K562 (cell line): ENCODE measurements around the gene HSD11B2.

ENCODE experiments used
- EZH2 ChIP-seq: IDR thresholded peaks from 2 replicates; pipeline ENCODE4 v1.6.1; 2012; ENCODE audit warnings: low read depth, mild to moderate bottlenecking, inconsistent platforms, low read length, borderline replicate concordance
- MAFG ChIP-seq: fragments of 450-650 bp; conservative IDR thresholded peaks from 2 replicates; pipeline ENCODE4 v1.6.1; 2016; ENCODE audit warnings: missing genetic modification characterization, missing compliant biosample characterization
- NR2C2 ChIP-seq, 2 experiments: fragments of 200-800 bp in 1 of 2; sonication (Bioruptor generic) in 1 of 2; sonication (generic) in 1 of 2; formaldehyde crosslinking in 1 of 2; IDR thresholded peaks; 2 replicates each; pipeline versions ENCODE4 v1.6.1 to v1.8.0; 2016 to 2022; ENCODE audit warnings: mild to moderate bottlenecking in 1 of 2, missing compliant biosample characterization in 1 of 2, missing genetic modification characterization in 1 of 2, missing genetic modification reagents in 1 of 2
- POLR2A ChIP-seq: fragments of 450-650 bp; conservative IDR thresholded peaks from 2 replicates; pipeline ENCODE4 v1.6.1; 2016
- POLR2AphosphoS5 ChIP-seq: IDR thresholded peaks from 2 replicates; pipeline ENCODE4 v1.6.1; 2011; ENCODE audit warnings: mild to moderate bottlenecking, low read depth, low read length, moderate library complexity; ENCODE audit not compliant: control insufficient read depth, insufficient read depth
- RFX5 ChIP-seq: IDR thresholded peaks from 2 replicates; pipeline ENCODE4 v1.6.1; 2011; ENCODE audit warnings: low read depth, mild to moderate bottlenecking, improper control_type of control experiment, low read length
- YY1 ChIP-seq, 3 experiments: IDR thresholded peaks; 2 replicates each; pipeline ENCODE4 v1.6.1; 2011; ENCODE audit warnings: low read length in 2 of 3, mild to moderate bottlenecking in 2 of 3, moderate library complexity in 2 of 3, borderline replicate concordance in 1 of 3, control low read depth in 1 of 3, low read depth in 1 of 3; ENCODE audit not compliant: insufficient read depth in 3 of 3, insufficient replicate concordance in 2 of 3, control insufficient read depth in 1 of 3, insufficient read length in 1 of 3; ENCODE audit errors: extremely low read depth in 1 of 3
- ZNF224 ChIP-seq: sonication (generic); formaldehyde crosslinking; IDR thresholded peaks from 2 replicates; pipeline ENCODE4 v1.8.0; 2022; ENCODE audit warnings: mild to moderate bottlenecking, missing genetic modification reagents
- ZNF408 ChIP-seq: fragments of 250-450 bp; sonication (Bioruptor Pico); IDR thresholded peaks from 2 replicates; pipeline ENCODE4 v1.4.0; 2020; ENCODE audit warnings: low read depth, mild to moderate bottlenecking, moderate library complexity
- ZNF766 ChIP-seq: fragments of 200-800 bp; sonication (Bioruptor generic); conservative IDR thresholded peaks from 2 replicates; pipeline ENCODE4 v1.6.1; 2016; ENCODE audit warnings: missing genetic modification characterization, missing compliant biosample characterization
- ZSCAN32 ChIP-seq: fragments of 450-650 bp; formaldehyde crosslinking; IDR thresholded peaks from 2 replicates; pipeline ENCODE4 v1.4.0; 2020; ENCODE audit warnings: mild to moderate bottlenecking, moderate library complexity
- TF ChIP-seq, protein P1 (sequence below): sonication (generic); formaldehyde crosslinking; IDR thresholded peaks from 2 replicates; pipeline ENCODE4 v1.9.0; 2022; ENCODE audit warnings: mild to moderate bottlenecking, missing genetic modification reagents
- TF ChIP-seq, protein P2 (sequence below), 2 experiments: fragments of 450-650 bp in 1 of 2; sonication (generic) in 1 of 2; formaldehyde crosslinking in 1 of 2; IDR thresholded peaks in 1 of 2; conservative IDR thresholded peaks in 1 of 2; 2 replicates each; pipeline versions ENCODE4 v1.6.1 to v1.8.1; 2016 to 2023; ENCODE audit warnings: mild to moderate bottlenecking in 2 of 2, moderate library complexity in 2 of 2, inconsistent platforms in 1 of 2, missing genetic modification reagents in 1 of 2

GRCh38 chr16:67395105-67395457 lies 35.8 kb upstream of the HSD11B2 start:
- TF ChIP-seq EZH2: no peak
- TF ChIP-seq ZSCAN32: no peak
- no peak for TF ChIP-seq ZNF408 (CRISPR knock-in tag)
- TF ChIP-seq POLR2A: no peak
- TF ChIP-seq RFX5: no peak
- TF ChIP-seq, protein P1, sequence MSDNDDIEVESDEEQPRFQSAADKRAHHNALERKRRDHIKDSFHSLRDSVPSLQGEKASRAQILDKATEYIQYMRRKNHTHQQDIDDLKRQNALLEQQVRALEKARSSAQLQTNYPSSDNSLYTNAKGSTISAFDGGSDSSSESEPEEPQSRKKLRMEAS: no peak
- TF ChIP-seq NR2C2 (CRISPR knock-in tag; IDR thresholded peaks at IDR 0.05): no peak
- no peak for TF ChIP-seq NR2C2 (tag; IDR thresholded peaks at IDR 0.05)
- no peak for TF ChIP-seq ZNF766 (CRISPR knock-in tag)
- no peak for TF ChIP-seq ZNF224 (CRISPR knock-in tag)
- no peak for TF ChIP-seq YY1 (IDR thresholded peaks at IDR 0.05; ENCODE audit: borderline replicate concordance in 1 of 3, control insufficient read depth in 1 of 3, extremely low read depth in 1 of 3, insufficient read depth in 3 of 3, insufficient read length in 1 of 3, insufficient replicate concordance in 2 of 3, low read depth in 1 of 3, low read length in 2 of 3)
- TF ChIP-seq POLR2AphosphoS5: no peak
- no peak for TF ChIP-seq MAFG
- TF ChIP-seq, protein P2, sequence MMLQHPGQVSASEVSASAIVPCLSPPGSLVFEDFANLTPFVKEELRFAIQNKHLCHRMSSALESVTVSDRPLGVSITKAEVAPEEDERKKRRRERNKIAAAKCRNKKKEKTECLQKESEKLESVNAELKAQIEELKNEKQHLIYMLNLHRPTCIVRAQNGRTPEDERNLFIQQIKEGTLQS (IDR thresholded peaks at IDR 0.05): no peak
- TF ChIP-seq, protein P2 (CRISPR knock-in tag; conservative IDR thresholded peaks at IDR 0.05): no peak
